Neuronal stem cell (in vitro differentiated cells): ENCODE measurements around the gene SDCCAG8.

ENCODE experiments used
- DNase-seq: peaks from one replicate; pipeline ENCODE4 v3.0.0-alpha.2; 2013; ENCODE audit warnings: low spot score
- H2AFZ ChIP-seq: one replicate; pipeline ENCODE4 v1.6.1; 2013; ENCODE audit warnings: mild to moderate bottlenecking, low read length, inconsistent platforms
- H2AK5ac ChIP-seq: 2 replicates; pipeline ENCODE4 v1.6.1; 2013; ENCODE audit warnings: low read depth, mild to moderate bottlenecking, inconsistent platforms, low read length, moderate library complexity, mixed read lengths
- H2BK120ac ChIP-seq: 2 replicates; pipeline ENCODE4 v1.6.1; 2013; ENCODE audit warnings: low read depth, mild to moderate bottlenecking, inconsistent platforms, low read length, moderate library complexity, mixed read lengths
- H2BK12ac ChIP-seq: one replicate; pipeline ENCODE4 v1.6.1; 2013; ENCODE audit warnings: low read length, inconsistent platforms
- H2BK15ac ChIP-seq: 2 replicates; pipeline ENCODE4 v1.6.1; 2013; ENCODE audit warnings: mild to moderate bottlenecking, low read length, inconsistent platforms, mixed read lengths
- H2BK5ac ChIP-seq: one replicate; pipeline ENCODE4 v1.6.1; 2013; ENCODE audit warnings: inconsistent platforms, mild to moderate bottlenecking, low read length, moderate library complexity
- H3K14ac ChIP-seq: one replicate; pipeline ENCODE4 v1.6.1; 2013; ENCODE audit warnings: low read length, inconsistent platforms
- H3K18ac ChIP-seq: 2 replicates; pipeline ENCODE4 v1.6.1; 2013; ENCODE audit warnings: low read length, inconsistent platforms
- H3K23ac ChIP-seq: 2 replicates; pipeline ENCODE4 v1.6.1; 2013; ENCODE audit warnings: low read depth, mild to moderate bottlenecking, mixed read lengths, low read length, inconsistent platforms; ENCODE audit not compliant: poor library complexity
- H3K27ac ChIP-seq: replicated peaks from 3 replicates; pipeline ENCODE4 v1.5.1; 2013; ENCODE audit warnings: low read length, inconsistent platforms
- H3K27me3 ChIP-seq, 3 experiments: 2 replicates each; pipeline ENCODE4 v1.6.1; 2013; ENCODE audit warnings: low read length in 3 of 3, mild to moderate bottlenecking in 2 of 3, inconsistent platforms in 1 of 3, low read depth in 1 of 3, mixed read lengths in 1 of 3, moderate library complexity in 1 of 3; ENCODE audit not compliant: control insufficient read depth in 3 of 3, insufficient read depth in 3 of 3
- H3K36me3 ChIP-seq, 2 donors: replicated peaks in 1 of 2; 2 replicates each; pipeline ENCODE4 v1.6.1; 2013; ENCODE audit warnings: low read length in 2 of 2; ENCODE audit not compliant: control insufficient read depth in 2 of 2, insufficient read depth in 2 of 2
- H3K4ac ChIP-seq: 2 replicates; pipeline ENCODE4 v1.6.1; 2013; ENCODE audit warnings: inconsistent platforms, mild to moderate bottlenecking, low read length, moderate library complexity
- H3K4me1 ChIP-seq, 2 donors: 1 replicate in 1 of 2; 2 replicates in 1 of 2; pipeline ENCODE4 v1.6.1; 2013; ENCODE audit warnings: low read length in 2 of 2, low read depth in 1 of 2; ENCODE audit not compliant: control insufficient read depth in 2 of 2, insufficient read depth in 1 of 2
- H3K4me2 ChIP-seq: one replicate; pipeline ENCODE4 v1.6.1; 2013; ENCODE audit warnings: mild to moderate bottlenecking, low read length, inconsistent platforms; ENCODE audit not compliant: insufficient read depth, poor library complexity, severe bottlenecking
- H3K4me3 ChIP-seq, 2 donors: 2 replicates each; pipeline ENCODE4 v1.5.1; 2013; ENCODE audit warnings: low read length in 2 of 2, mild to moderate bottlenecking in 2 of 2, inconsistent platforms in 1 of 2, moderate library complexity in 1 of 2
- H3K79me1 ChIP-seq: one replicate; pipeline ENCODE4 v1.6.1; 2013; ENCODE audit warnings: low read depth, mild to moderate bottlenecking, inconsistent platforms, low read length, moderate library complexity
- H3K9ac ChIP-seq: one replicate; pipeline ENCODE4 v1.6.1; 2013; ENCODE audit warnings: mild to moderate bottlenecking, low read depth, low read length, inconsistent platforms; ENCODE audit not compliant: poor library complexity
- H3K9me3 ChIP-seq, 2 donors: replicated peaks in 1 of 2; 2 replicates each; pipeline versions ENCODE3 to v1.6.1; 2013; ENCODE audit warnings: low read length in 2 of 2, mild to moderate bottlenecking in 2 of 2, inconsistent platforms in 1 of 2, low read depth in 1 of 2, mixed read lengths in 1 of 2, moderate library complexity in 1 of 2; ENCODE audit not compliant: control insufficient read depth in 2 of 2, insufficient read depth in 1 of 2
- H4K8ac ChIP-seq: one replicate; pipeline ENCODE4 v1.6.1; 2013; ENCODE audit warnings: low read depth, mild to moderate bottlenecking, inconsistent platforms, low read length, moderate library complexity
- H4K91ac ChIP-seq: one replicate; pipeline ENCODE4 v1.6.1; 2013; ENCODE audit warnings: low read length, low read depth, mild to moderate bottlenecking, inconsistent platforms; ENCODE audit not compliant: poor library complexity
- WGBS, 2 donors: extraction: QIAGEN DNeasy Blood & Tissue Kit; methylation state at CpG; one replicate each; pipeline ENCODE4 v1.1.7; 2013; ENCODE audit warnings: missing lambda C conversion rate in 2 of 2, mixed read lengths in 1 of 2; ENCODE audit not compliant: insufficient read length in 2 of 2, insufficient replicate concordance in 1 of 2; ENCODE audit errors: extremely low coverage in 2 of 2; 5-methylcytosine and 5-hydroxymethylcytosine counted together

SDCCAG8 gene

GRCh38 chr1:243488459-243489157, 232.8 kb downstream of the SDCCAG8 start:
- H3K4me1 ChIP-seq = peaks cover 0 to 12% of the 10 kb centered on the region in 2 donors
- H3K27ac ChIP-seq = no peak overlapping the region
- H2AFZ ChIP-seq = no peak overlapping the region
- H3K27me3 ChIP-seq = no peaks in the 10 kb centered on the region
- no peak overlapping the region for H2BK5ac ChIP-seq
- H2BK120ac ChIP-seq = no peak overlapping the region
- H3K36me3 ChIP-seq = peaks cover 0 to 2% of the 10 kb centered on the region in 2 donors
- peaks cover 2 to 5% of the 10 kb centered on the region in 2 donors for H3K9me3 ChIP-seq
- no peak overlapping the region for H3K9ac ChIP-seq
- peak overlapping the region; percentile 74 for H2AK5ac ChIP-seq
- H3K14ac ChIP-seq = no peak overlapping the region
- no peak overlapping the region for H3K23ac ChIP-seq
- peak overlapping the region; percentile 48 for H3K18ac ChIP-seq
- H2BK12ac ChIP-seq = no peak overlapping the region
- no peak overlapping the region for H3K4ac ChIP-seq
- no peak overlapping the region for H3K4me2 ChIP-seq
- no peaks in the 10 kb centered on the region for H3K79me1 ChIP-seq
- no CpG with 5 or more reads among the region's 20 CpGs for WGBS, 2 donors
- H4K91ac ChIP-seq = no peak overlapping the region
- no peak overlapping the region for H2BK15ac ChIP-seq
- DNase-seq = no peak
- no peak overlapping the region for H4K8ac ChIP-seq
- H3K4me3 ChIP-seq = no peak overlapping the region

DNA sequence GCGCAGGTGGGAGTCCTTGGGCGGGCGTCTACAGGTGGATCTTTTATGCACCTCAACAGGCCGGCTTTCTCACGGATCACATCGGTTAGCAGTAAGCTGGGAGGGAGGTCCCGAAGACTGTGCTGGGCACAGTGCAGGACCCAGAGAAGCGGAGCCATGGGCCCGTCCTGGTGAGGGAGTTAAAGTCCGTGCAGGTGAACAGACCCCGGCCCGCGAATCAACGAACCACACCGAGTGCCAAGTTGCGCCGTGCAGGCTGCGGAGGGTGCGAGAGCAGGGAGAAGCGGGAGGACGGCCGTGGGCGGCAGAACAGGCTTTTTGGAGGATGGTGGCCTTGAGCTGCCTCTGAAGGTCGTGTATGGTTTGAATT, 233.3 kb downstream of the SDCCAG8 start:
- no peak overlapping the region for H3K9ac ChIP-seq
- H3K23ac ChIP-seq = no peak overlapping the region
- H4K91ac ChIP-seq = no peak overlapping the region
- H3K36me3 ChIP-seq = peaks cover 0 to 2% of the 10 kb centered on the region in 2 donors
- H3K27ac ChIP-seq = no peak overlapping the region
- peaks cover 2 to 5% of the 10 kb centered on the region in 2 donors for H3K9me3 ChIP-seq
- no peaks in the 10 kb centered on the region for H3K79me1 ChIP-seq
- no CpG with 5 or more reads among the region's 24 CpGs for WGBS, 2 donors
- no peak overlapping the region for H3K4me3 ChIP-seq
- no peak overlapping the region for H2BK120ac ChIP-seq
- peak overlapping the region; percentile 48 for H3K18ac ChIP-seq
- H3K4me2 ChIP-seq = no peak overlapping the region
- H2AK5ac ChIP-seq = no peak overlapping the region
- no peak overlapping the region for H2AFZ ChIP-seq
- no peak overlapping the region for H4K8ac ChIP-seq
- H2BK12ac ChIP-seq = no peak overlapping the region
- H3K27me3 ChIP-seq = no peaks in the 10 kb centered on the region
- no peak for DNase-seq
- no peak overlapping the region for H3K4ac ChIP-seq
- H2BK5ac ChIP-seq = no peak overlapping the region
- H3K14ac ChIP-seq = no peak overlapping the region
- H3K4me1 ChIP-seq = peaks cover 0 to 9% of the 10 kb centered on the region in 2 donors
- H2BK15ac ChIP-seq = no peak overlapping the region

DNA sequence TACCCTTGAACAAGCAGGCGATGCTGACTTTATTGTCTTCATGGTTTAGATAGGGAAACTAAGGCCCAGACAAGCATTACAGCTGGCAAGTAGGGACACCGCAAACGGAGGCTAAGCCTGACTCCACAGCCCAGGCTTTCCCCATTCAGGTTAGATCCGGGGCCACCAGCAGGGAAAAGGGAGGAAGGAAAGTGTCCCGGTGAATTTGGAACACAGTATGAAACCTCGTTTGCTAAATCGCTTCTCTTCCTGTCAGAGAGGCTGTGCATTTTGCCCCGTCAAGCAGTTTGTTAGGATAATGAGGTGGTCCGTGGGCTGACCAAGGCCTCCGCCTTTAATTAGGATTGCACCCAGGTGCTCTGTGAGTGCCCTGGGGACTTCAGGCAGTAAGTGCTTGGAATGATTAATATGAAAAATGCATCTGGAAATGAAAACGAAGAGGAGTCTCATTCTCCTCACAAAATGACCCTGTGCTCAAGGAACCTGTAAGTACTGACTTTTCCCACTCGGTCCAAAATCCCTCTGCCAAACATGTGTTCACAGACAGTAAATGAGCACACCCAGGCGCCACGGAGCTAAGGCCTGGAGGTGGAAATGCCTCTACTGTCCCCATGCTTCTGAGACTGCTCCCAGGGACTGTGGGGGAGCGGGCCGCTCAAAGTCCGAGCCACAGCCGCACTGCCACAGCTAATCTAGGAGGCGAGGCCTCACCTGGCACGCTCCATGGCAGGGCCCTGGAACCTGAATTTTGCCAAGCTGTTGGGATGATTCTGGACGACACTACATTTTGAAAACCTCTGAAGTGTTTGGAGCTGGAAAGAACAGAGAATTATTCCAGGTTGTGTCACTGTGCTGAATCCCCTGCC, 234.1 kb downstream of the SDCCAG8 start:
- peaks cover 0 to 9% of the 10 kb centered on the region in 2 donors for H3K4me1 ChIP-seq
- no peak overlapping the region for H4K8ac ChIP-seq
- peak overlapping the region; percentile 29 for H3K27ac ChIP-seq
- no peak overlapping the region for H3K4ac ChIP-seq
- H2BK5ac ChIP-seq = no peak overlapping the region
- H3K4me3 ChIP-seq = no peak overlapping the region
- DNase-seq = no peak
- peaks cover 2 to 8% of the 10 kb centered on the region in 2 donors for H3K9me3 ChIP-seq
- H3K23ac ChIP-seq = no peak overlapping the region
- H3K4me2 ChIP-seq = no peak overlapping the region
- peaks cover 0 to 2% of the 10 kb centered on the region in 2 donors for H3K36me3 ChIP-seq
- peak overlapping the region; percentile 1 for H2AK5ac ChIP-seq
- no peak overlapping the region for H4K91ac ChIP-seq
- WGBS, 2 donors = no CpG with 5 or more reads among the region's 21 CpGs
- no peak overlapping the region for H2BK120ac ChIP-seq
- no peak overlapping the region for H3K14ac ChIP-seq
- H3K9ac ChIP-seq = no peak overlapping the region
- no peaks in the 10 kb centered on the region for H3K27me3 ChIP-seq
- H3K79me1 ChIP-seq = no peaks in the 10 kb centered on the region
- H2BK12ac ChIP-seq = no peak overlapping the region
- no peak overlapping the region for H2AFZ ChIP-seq
- H3K18ac ChIP-seq = no peak overlapping the region
- no peak overlapping the region for H2BK15ac ChIP-seq
